GM12891 (cell line): ENCODE results near the gene ZNF2.
A peak's percentile ranks its signal among the peaks of the same experiment; 100 is the strongest.
"Not testable (repeated sequence)": the region's sequence is repeated elsewhere in the genome, so short reads cannot be mapped to it uniquely, and the experiment has no call there.

Experiments used
- DNase-seq: peaks from one replicate; pipeline ENCODE4 v3.0.0; 2011; ENCODE audit warnings: low spot score; ENCODE audit not compliant: insufficient read length
- FAIRE-seq: peaks from 2 replicates; lab custom pipeline; 2011; peaks lifted over from hg19 to GRCh38; lab: Jason Lieb, UNC
- PAX5 ChIP-seq: IDR thresholded peaks from 2 replicates; pipeline ENCODE4 v1.6.1; 2011; ENCODE audit warnings: low read length, moderate library complexity, mild to moderate bottlenecking; ENCODE audit not compliant: insufficient read depth, severe bottlenecking
- POLR2A ChIP-seq: IDR thresholded peaks from 2 replicates; pipeline ENCODE4 v1.6.1; 2011; ENCODE audit warnings: low read depth, low read length, control low read depth
- POLR2AphosphoS5 ChIP-seq: IDR thresholded peaks from 2 replicates; pipeline ENCODE4 v1.6.1; 2011; ENCODE audit warnings: low read depth, low read length, control low read depth
- POU2F2 ChIP-seq: IDR thresholded peaks from 2 replicates; pipeline ENCODE4 v1.6.1; 2011; ENCODE audit warnings: low read depth, mild to moderate bottlenecking, control low read depth, low read length, moderate library complexity
- SPI1 ChIP-seq: IDR thresholded peaks from 2 replicates; pipeline ENCODE4 v1.6.1; 2011; ENCODE audit warnings: low read depth, low read length, control low read depth
- TAF1 ChIP-seq: IDR thresholded peaks from 2 replicates; pipeline ENCODE4 v1.6.1; 2011; ENCODE audit warnings: low read depth, low read length, control low read depth

The ZNF2 gene

GRCh38 chr2:95159690-95160449, 5.7 kb upstream of the ZNF2 start, which contains the start of gene ZNF514:
Gene ZNF514 (minus strand): TSS chr2:95159848. CDS start chr2:95153253, 6,595 bp downstream.
- DNase-seq: peak; percentile 76
- FAIRE-seq: no peak
- TF ChIP-seq POLR2A (no peak), POLR2AphosphoS5 (no peak), PAX5 (no peak), SPI1 (no peak), TAF1 (no peak), POU2F2 (no peak)

GRCh38 chr2:95165030-95165370, 609 bp upstream of the ZNF2 start:
- TF ChIP-seq POU2F2 (no peak), TAF1 (no peak), POLR2A (no peak), PAX5 (no peak), POLR2AphosphoS5 (no peak), SPI1 (no peak)
- FAIRE-seq (no peak), DNase-seq (no peak)

GRCh38 chr2:95166065-95166763, 605 bp downstream of the ZNF2 start:
- TF ChIP-seq SPI1: no peak
- no peak for TF ChIP-seq PAX5
- TF ChIP-seq POU2F2: no peak
- no peak for TF ChIP-seq POLR2A
- TF ChIP-seq TAF1: no peak
- TF ChIP-seq POLR2AphosphoS5: no peak
- no peak for DNase-seq
- FAIRE-seq: peak; percentile 38

GRCh38 chr2:95171902-95172301, 6.3 kb downstream of the ZNF2 start:
- no peak for TF ChIP-seq POU2F2
- TF ChIP-seq PAX5: no peak
- TF ChIP-seq POLR2AphosphoS5: no peak
- TF ChIP-seq SPI1: no peak
- no peak for TF ChIP-seq TAF1
- TF ChIP-seq POLR2A: no peak
- FAIRE-seq (no peak), DNase-seq (no peak)

- no peak for FAIRE-seq
- DNase-seq: no peak
- TF ChIP-seq TAF1: no peak
- TF ChIP-seq PAX5: no peak
- no peak for TF ChIP-seq POU2F2
- no peak for TF ChIP-seq SPI1
- TF ChIP-seq POLR2A: no peak
- no peak for TF ChIP-seq POLR2AphosphoS5
Measured at GRCh38 chr2:95174031-95174542, 8.5 kb downstream of the ZNF2 start.

- DNase-seq: no peak
- TF ChIP-seq POU2F2 (no peak), TAF1 (no peak), POLR2A (no peak), PAX5 (no peak), SPI1 (no peak), POLR2AphosphoS5 (no peak)
- no peak for FAIRE-seq
Measured at GRCh38 chr2:95179451-95179850, 13.8 kb downstream of the ZNF2 start.

GRCh38 chr2:95181774-95182173, 16.2 kb downstream of the ZNF2 start:
- FAIRE-seq: no peak
- TF ChIP-seq SPI1 (no peak), POU2F2 (no peak), PAX5 (no peak), POLR2AphosphoS5 (no peak), TAF1 (no peak), POLR2A (no peak)

GRCh38 chr2:95185197-95185596, 19.6 kb downstream of the ZNF2 start:
- FAIRE-seq (no peak), DNase-seq (no peak)
- TF ChIP-seq POU2F2: no peak
- TF ChIP-seq SPI1: no peak

More at GRCh38 chr2:95181774-95182173, 16.2 kb downstream of the ZNF2 start:
- no peak for DNase-seq

GRCh38 chr2:95185973-95186372, 20.4 kb downstream of the ZNF2 start:
- no peak for TF ChIP-seq POU2F2
- no peak for TF ChIP-seq POLR2AphosphoS5
- no peak for TF ChIP-seq PAX5
- no peak for DNase-seq
- no peak for FAIRE-seq

- FAIRE-seq, DNase-seq: not testable (repeated sequence)
Measured at GRCh38 chr2:95192956-95193355, 27.3 kb downstream of the ZNF2 start.
